Astrocyte (in vitro differentiated cells and primary cell): ENCODE measurements around the gene WFDC12. TPM values are rescaled to one million over a fixed set of nuclear protein-coding genes. Genes with fewer than 3 reads are reported as not detected.
"Not testable (repeated sequence)": the region's sequence is repeated elsewhere in the genome, so short reads cannot be mapped to it uniquely, and the experiment has no call there.

Source experiments
- DNase-seq: peaks from one replicate; pipeline ENCODE4 v3.0.0-alpha.2; 2010; ENCODE audit warnings: low read depth
- FAIRE-seq: peaks from 2 replicates; lab custom pipeline; 2011; peaks lifted over from hg19 to GRCh38; lab: Jason Lieb, UNC
- H2AFZ ChIP-seq: 2 replicates; pipeline ENCODE4 v1.6.0; 2012; ENCODE audit warnings: low read depth, low read length, inconsistent platforms
- H3K27ac ChIP-seq: 2 replicates; pipeline ENCODE4 v1.5.1; 2011; ENCODE audit warnings: low read depth, low read length, inconsistent platforms
- H3K27me3 ChIP-seq: 2 replicates; pipeline ENCODE4 v1.6.0; 2011; ENCODE audit warnings: low read length, inconsistent platforms; ENCODE audit not compliant: insufficient read depth
- H3K36me3 ChIP-seq: 2 replicates; pipeline ENCODE4 v1.5.1; 2011; ENCODE audit warnings: low read length, inconsistent platforms; ENCODE audit not compliant: insufficient read depth
- H3K4me1 ChIP-seq: 2 replicates; pipeline ENCODE4 v1.5.1; 2011; ENCODE audit warnings: low read length, inconsistent platforms; ENCODE audit not compliant: insufficient read depth
- H3K4me2 ChIP-seq: 2 replicates; pipeline ENCODE4 v1.6.0; 2012; ENCODE audit warnings: low read length, inconsistent platforms
- H3K4me3 ChIP-seq: 2 replicates; pipeline ENCODE4 v1.5.1; 2011; ENCODE audit warnings: low read depth, mild to moderate bottlenecking, low read length, inconsistent platforms; ENCODE audit not compliant: insufficient read depth
- H3K79me2 ChIP-seq: 2 replicates; pipeline ENCODE4 v1.6.0; 2012; ENCODE audit warnings: mild to moderate bottlenecking, low read length, inconsistent platforms; ENCODE audit not compliant: insufficient read depth
- H3K9ac ChIP-seq: 2 replicates; pipeline ENCODE4 v1.6.0; 2012; ENCODE audit warnings: mild to moderate bottlenecking, low read length, inconsistent platforms
- H3K9me3 ChIP-seq: 2 replicates; pipeline ENCODE4 v1.5.1; 2012; ENCODE audit warnings: low read depth, mild to moderate bottlenecking, low read length, inconsistent platforms; ENCODE audit not compliant: insufficient read depth
- H4K20me1 ChIP-seq: 2 replicates; pipeline ENCODE4 v1.6.0; 2012; ENCODE audit warnings: low read length, inconsistent platforms; ENCODE audit not compliant: insufficient read depth
- H3K27ac Mint-ChIP-seq: one replicate; pipeline ENCODE4 v1.8.0; 2021; ENCODE audit warnings: mild to moderate bottlenecking, mixed read lengths; ENCODE audit not compliant: unreplicated experiment
- H3K27me3 Mint-ChIP-seq: one replicate; pipeline ENCODE4 v1.8.0; 2021; ENCODE audit warnings: low read depth, mixed read lengths; ENCODE audit not compliant: unreplicated experiment
- H3K36me3 Mint-ChIP-seq: one replicate; pipeline ENCODE4 v1.8.0; 2021; ENCODE audit warnings: low read depth, mixed read lengths; ENCODE audit not compliant: unreplicated experiment
- H3K4me1 Mint-ChIP-seq: one replicate; pipeline ENCODE4 v1.8.0; 2021; ENCODE audit warnings: low read depth, mixed read lengths; ENCODE audit not compliant: unreplicated experiment
- H3K4me3 Mint-ChIP-seq: one replicate; pipeline ENCODE4 v1.8.0; 2021; ENCODE audit warnings: mild to moderate bottlenecking, moderate library complexity, mixed read lengths; ENCODE audit not compliant: unreplicated experiment
- H3K9me3 Mint-ChIP-seq: one replicate; pipeline ENCODE4 v1.8.0; 2021; ENCODE audit warnings: mild to moderate bottlenecking, mixed read lengths; ENCODE audit not compliant: unreplicated experiment
- EZH2 ChIP-seq: IDR thresholded peaks from 2 replicates; pipeline ENCODE4 v1.6.1; 2012; ENCODE audit warnings: mild to moderate bottlenecking, low read length, inconsistent platforms; ENCODE audit not compliant: insufficient read depth
- total RNA-seq: library from RNA; stranded (reverse); gene quantifications from 2 replicates; pipeline ENCODE4 v1.2.1, GENCODE V29; 2021
- TF ChIP-seq, protein P1 (sequence below): IDR thresholded peaks from 2 replicates; pipeline ENCODE4 v1.5.1; 2011; ENCODE audit warnings: low read depth, mild to moderate bottlenecking, inconsistent platforms, low read length, moderate library complexity; ENCODE audit not compliant: insufficient read depth

Gene WFDC12
- total RNA-seq, 1 donor from 2014 or later, result not detected

DNA sequence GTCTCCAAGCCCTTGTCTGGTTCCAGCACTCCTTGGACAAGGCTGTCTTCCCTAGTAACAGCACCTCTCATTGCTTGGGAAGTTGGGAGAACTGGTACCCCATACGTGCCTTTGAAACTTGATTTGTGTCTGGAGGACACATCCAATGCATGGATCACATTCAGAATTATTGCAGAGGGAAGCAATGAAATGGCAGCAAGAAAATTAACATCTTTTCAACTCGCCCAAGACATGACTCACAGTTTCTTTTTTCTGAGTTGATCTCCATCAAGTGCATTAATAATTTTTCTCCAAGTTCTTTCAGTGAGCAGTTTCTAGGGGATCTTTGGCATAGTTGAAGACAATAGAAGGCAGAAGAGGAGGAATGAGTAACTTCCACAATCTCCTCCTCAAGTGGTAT is 28.1 kb upstream of the WFDC12 start:
- H3K4me1 Mint-ChIP-seq, result no peaks in the 10 kb centered on the region
- no peak overlapping the region for H3K4me3 Mint-ChIP-seq
- no peaks in the 10 kb centered on the region for H3K79me2 ChIP-seq
- H3K9me3 Mint-ChIP-seq, result peaks cover 3% of the 10 kb centered on the region
- H4K20me1 ChIP-seq, result no peaks in the 10 kb centered on the region
- TF ChIP-seq, protein P1, sequence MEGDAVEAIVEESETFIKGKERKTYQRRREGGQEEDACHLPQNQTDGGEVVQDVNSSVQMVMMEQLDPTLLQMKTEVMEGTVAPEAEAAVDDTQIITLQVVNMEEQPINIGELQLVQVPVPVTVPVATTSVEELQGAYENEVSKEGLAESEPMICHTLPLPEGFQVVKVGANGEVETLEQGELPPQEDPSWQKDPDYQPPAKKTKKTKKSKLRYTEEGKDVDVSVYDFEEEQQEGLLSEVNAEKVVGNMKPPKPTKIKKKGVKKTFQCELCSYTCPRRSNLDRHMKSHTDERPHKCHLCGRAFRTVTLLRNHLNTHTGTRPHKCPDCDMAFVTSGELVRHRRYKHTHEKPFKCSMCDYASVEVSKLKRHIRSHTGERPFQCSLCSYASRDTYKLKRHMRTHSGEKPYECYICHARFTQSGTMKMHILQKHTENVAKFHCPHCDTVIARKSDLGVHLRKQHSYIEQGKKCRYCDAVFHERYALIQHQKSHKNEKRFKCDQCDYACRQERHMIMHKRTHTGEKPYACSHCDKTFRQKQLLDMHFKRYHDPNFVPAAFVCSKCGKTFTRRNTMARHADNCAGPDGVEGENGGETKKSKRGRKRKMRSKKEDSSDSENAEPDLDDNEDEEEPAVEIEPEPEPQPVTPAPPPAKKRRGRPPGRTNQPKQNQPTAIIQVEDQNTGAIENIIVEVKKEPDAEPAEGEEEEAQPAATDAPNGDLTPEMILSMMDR, result no peak
- TF ChIP-seq EZH2, result no peak
- no peak overlapping the region for H3K27ac ChIP-seq
- no peaks in the 10 kb centered on the region for H3K4me1 ChIP-seq
- no peak overlapping the region for H2AFZ ChIP-seq
- no peaks in the 10 kb centered on the region for H3K27me3 ChIP-seq
- H3K9ac ChIP-seq, result no peak overlapping the region
- no peaks in the 10 kb centered on the region for H3K36me3 ChIP-seq
- H3K36me3 Mint-ChIP-seq, result no peaks in the 10 kb centered on the region
- H3K4me3 ChIP-seq, result no peak overlapping the region
- H3K27me3 Mint-ChIP-seq, result peaks cover 11% of the 10 kb centered on the region
- FAIRE-seq (no peak), DNase-seq (no peak)
- H3K27ac Mint-ChIP-seq, result no peak overlapping the region
- H3K4me2 ChIP-seq, result no peak overlapping the region
- H3K9me3 ChIP-seq, result no peaks in the 10 kb centered on the region

DNA sequence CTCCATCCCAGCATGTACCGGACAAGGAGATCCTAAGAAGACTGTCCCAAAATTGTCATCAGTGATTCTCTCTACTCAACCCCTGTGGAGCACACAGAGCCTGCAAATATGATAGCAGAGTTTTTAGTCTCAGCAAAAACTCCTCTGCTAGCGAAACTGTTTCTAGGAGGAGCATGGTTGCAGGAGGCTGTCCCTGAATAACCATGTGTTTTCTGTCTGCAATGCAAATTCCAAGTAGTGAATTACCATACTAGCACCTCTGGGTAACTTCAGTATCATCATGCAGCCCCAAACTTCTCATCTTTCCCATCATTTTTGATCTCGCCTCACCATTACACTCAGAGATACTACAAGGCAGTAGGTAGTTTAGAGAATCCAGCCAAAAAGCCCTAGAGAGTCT is 24.8 kb upstream of the WFDC12 start:
- H3K27ac Mint-ChIP-seq, result no peak overlapping the region
- H3K27me3 Mint-ChIP-seq, result peaks cover 11% of the 10 kb centered on the region
- no peaks in the 10 kb centered on the region for H3K9me3 Mint-ChIP-seq
- H3K79me2 ChIP-seq, result no peaks in the 10 kb centered on the region
- FAIRE-seq, result no peak
- DNase-seq, result no peak
- H3K36me3 Mint-ChIP-seq, result no peaks in the 10 kb centered on the region
- H4K20me1 ChIP-seq, result no peaks in the 10 kb centered on the region
- H3K4me3 Mint-ChIP-seq, result no peak overlapping the region
- no peak overlapping the region for H3K27ac ChIP-seq
- no peak overlapping the region for H3K9ac ChIP-seq
- no peaks in the 10 kb centered on the region for H3K4me1 ChIP-seq
- H3K4me2 ChIP-seq, result no peak overlapping the region
- H3K4me1 Mint-ChIP-seq, result no peaks in the 10 kb centered on the region
- peaks cover 14% of the 10 kb centered on the region for H3K27me3 ChIP-seq
- no peak overlapping the region for H3K4me3 ChIP-seq
- TF ChIP-seq EZH2, result no peak
- TF ChIP-seq, protein P1, result no peak
- H2AFZ ChIP-seq, result no peak overlapping the region
- no peaks in the 10 kb centered on the region for H3K36me3 ChIP-seq
- H3K9me3 ChIP-seq, result no peaks in the 10 kb centered on the region

DNA sequence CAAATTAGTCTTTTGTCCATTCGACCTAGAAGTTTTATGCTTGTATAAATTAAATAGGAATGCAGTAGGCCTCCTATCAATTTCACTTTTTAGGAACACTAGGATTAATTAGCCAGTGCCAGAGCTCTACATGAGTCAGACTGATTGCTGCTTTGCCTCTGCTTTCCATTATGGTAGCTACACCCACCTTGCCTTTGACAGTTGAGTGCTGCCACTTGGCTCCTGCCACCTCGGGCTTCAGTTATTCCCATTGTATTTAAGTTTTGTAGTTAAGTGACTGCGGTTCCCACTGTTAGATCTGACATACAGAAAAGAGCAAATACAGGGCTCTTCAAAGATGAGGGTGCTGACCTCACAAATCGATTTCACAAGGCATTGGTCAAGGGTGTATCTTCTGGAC is 16.6 kb upstream of the WFDC12 start:
- H3K4me1 Mint-ChIP-seq, result no peaks in the 10 kb centered on the region
- H3K9ac ChIP-seq, result no peak overlapping the region
- no peak overlapping the region for H2AFZ ChIP-seq
- no peaks in the 10 kb centered on the region for H3K9me3 ChIP-seq
- no peaks in the 10 kb centered on the region for H3K36me3 Mint-ChIP-seq
- peaks cover 5% of the 10 kb centered on the region for H3K9me3 Mint-ChIP-seq
- TF ChIP-seq EZH2, result no peak
- TF ChIP-seq, protein P1, result no peak
- H3K27ac ChIP-seq, result no peak overlapping the region
- H3K79me2 ChIP-seq, result no peaks in the 10 kb centered on the region
- H3K27ac Mint-ChIP-seq, result no peak overlapping the region
- FAIRE-seq (no peak), DNase-seq (no peak)
- H4K20me1 ChIP-seq, result no peaks in the 10 kb centered on the region
- H3K4me2 ChIP-seq, result no peak overlapping the region
- H3K36me3 ChIP-seq, result no peaks in the 10 kb centered on the region
- H3K4me1 ChIP-seq, result no peaks in the 10 kb centered on the region
- H3K4me3 Mint-ChIP-seq, result no peak overlapping the region
- H3K27me3 ChIP-seq, result peaks cover 16% of the 10 kb centered on the region
- no peak overlapping the region for H3K4me3 ChIP-seq
- H3K27me3 Mint-ChIP-seq, result no peaks in the 10 kb centered on the region

DNA sequence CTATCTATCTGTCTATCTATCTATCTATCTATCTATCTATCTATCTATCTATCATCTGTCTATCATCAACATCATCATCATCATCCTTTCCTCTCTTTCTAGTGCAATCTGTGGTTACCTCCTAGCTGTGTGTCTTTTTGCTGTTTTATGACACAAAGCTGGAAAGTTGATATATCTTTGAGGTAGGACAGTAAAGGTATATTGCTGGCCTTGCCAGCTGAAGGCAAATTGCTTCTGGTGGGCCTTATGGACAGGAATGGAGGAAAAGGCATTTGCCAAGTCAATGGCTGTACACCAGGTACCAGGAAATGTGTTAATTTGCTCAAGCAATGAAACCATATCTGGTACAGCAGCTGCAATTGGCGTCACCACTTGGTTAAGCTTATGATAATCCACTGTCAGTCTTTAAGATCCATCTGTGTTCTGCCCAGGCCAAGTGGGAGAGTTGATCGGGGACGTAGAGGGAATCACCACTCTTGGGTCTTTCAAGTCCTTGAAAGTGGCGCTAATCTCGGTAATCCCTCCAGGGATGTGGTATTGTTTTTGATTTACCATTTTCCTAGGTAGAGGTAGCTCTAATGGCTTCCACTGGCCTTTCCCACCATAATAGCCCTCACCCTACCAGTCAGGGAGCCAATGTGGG is 15.6 kb upstream of the WFDC12 start:
- H3K79me2 ChIP-seq, H2AFZ ChIP-seq, H3K4me1 Mint-ChIP-seq, H3K27me3 Mint-ChIP-seq, H3K9ac ChIP-seq, H3K36me3 Mint-ChIP-seq, H3K27me3 ChIP-seq, H3K4me2 ChIP-seq, H3K27ac Mint-ChIP-seq, H3K36me3 ChIP-seq, H3K4me3 Mint-ChIP-seq, FAIRE-seq, H4K20me1 ChIP-seq, H3K4me3 ChIP-seq, H3K4me1 ChIP-seq, H3K9me3 Mint-ChIP-seq, H3K9me3 ChIP-seq, H3K27ac ChIP-seq, DNase-seq: not testable (repeated sequence)
